Measurements from ENCODE around the gene NELL1. TPM values are rescaled to one million over a fixed set of nuclear protein-coding genes. Genes with fewer than 3 reads are reported as not detected.

The NELL1 gene
- total RNA-seq, 6 experiments from 2014 or later, result not detected

DNA sequence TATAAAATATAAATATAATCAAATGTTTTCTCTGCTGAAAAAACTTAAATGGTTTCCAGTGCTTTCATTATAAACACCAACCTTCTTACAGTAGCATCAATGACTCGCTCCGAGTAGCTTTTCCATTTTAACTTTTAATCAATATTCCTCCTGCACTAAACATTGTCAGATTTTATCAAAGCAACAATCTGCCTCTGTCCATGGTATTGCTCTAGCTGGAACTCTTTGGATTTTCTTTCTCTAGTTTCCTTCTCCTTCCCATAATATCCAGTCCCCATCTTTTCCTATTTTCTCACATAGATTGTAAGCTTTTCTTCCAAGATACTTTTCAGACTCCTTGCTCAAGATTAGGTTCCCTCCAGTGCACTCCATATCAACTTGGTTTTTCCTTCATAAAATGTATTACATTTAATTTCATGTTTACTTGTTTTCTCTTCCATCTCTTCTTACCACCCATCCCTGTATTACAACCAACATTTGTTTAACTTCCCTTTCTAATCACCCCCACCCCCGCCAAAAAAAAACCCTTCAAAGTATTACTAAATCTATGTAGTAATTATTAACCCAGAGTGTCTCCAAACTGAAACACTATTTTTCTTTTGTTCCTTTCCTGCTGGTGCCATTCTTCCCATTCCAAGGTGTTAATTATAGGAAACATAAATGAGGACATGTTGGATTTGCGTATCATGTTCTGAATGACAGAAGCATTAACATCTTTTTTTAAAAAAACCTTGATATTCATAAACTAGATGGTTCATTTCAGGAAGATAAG, 716.5 kb downstream of the NELL1 start:
- Mint-ChIP-seq H3K4me3 (no peak overlapping the region), H3K27me3 (ENCODE audit: insufficient read depth) (no peaks in the 10 kb centered on the region), H3K9me3 (peaks cover 51% of the 10 kb centered on the region), H3K27ac (no peak overlapping the region), H3K4me1 (ENCODE audit: low read depth) (no peaks in the 10 kb centered on the region), H3K36me3 (ENCODE audit: low read depth) (no peaks in the 10 kb centered on the region)
- no peak for DNase-seq
- TF ChIP-seq, protein P1, sequence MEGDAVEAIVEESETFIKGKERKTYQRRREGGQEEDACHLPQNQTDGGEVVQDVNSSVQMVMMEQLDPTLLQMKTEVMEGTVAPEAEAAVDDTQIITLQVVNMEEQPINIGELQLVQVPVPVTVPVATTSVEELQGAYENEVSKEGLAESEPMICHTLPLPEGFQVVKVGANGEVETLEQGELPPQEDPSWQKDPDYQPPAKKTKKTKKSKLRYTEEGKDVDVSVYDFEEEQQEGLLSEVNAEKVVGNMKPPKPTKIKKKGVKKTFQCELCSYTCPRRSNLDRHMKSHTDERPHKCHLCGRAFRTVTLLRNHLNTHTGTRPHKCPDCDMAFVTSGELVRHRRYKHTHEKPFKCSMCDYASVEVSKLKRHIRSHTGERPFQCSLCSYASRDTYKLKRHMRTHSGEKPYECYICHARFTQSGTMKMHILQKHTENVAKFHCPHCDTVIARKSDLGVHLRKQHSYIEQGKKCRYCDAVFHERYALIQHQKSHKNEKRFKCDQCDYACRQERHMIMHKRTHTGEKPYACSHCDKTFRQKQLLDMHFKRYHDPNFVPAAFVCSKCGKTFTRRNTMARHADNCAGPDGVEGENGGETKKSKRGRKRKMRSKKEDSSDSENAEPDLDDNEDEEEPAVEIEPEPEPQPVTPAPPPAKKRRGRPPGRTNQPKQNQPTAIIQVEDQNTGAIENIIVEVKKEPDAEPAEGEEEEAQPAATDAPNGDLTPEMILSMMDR (IDR thresholded peaks at IDR 0.05), result no peak

DNA sequence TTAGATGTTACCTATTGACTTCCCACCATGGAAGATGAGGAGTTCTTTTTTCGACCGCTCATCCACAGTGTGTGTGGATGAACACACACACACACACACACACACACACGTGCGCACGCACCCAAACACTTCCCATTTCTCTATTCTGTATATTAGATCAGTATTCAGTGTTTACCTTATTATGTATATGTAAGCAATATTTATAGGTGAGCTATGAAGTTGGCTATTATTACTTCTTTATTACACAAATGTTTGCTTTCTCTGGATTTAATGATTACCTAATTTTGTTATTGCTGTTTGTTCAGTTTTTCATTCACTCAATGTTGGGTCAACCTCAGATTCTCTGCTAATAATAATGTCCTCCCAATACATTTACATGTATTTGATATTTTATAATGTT, 721.0 kb downstream of the NELL1 start:
- no peak overlapping the region for H3K27ac Mint-ChIP-seq
- TF ChIP-seq, protein P1 (IDR thresholded peaks at IDR 0.05), result no peak
- no peak overlapping the region for H3K4me3 Mint-ChIP-seq
- peaks cover 48% of the 10 kb centered on the region for H3K9me3 Mint-ChIP-seq
- DNase-seq, result no peak
- no peaks in the 10 kb centered on the region for H3K27me3 Mint-ChIP-seq (ENCODE audit: insufficient read depth)
- no peaks in the 10 kb centered on the region for H3K4me1 Mint-ChIP-seq (ENCODE audit: low read depth)
- no peaks in the 10 kb centered on the region for H3K36me3 Mint-ChIP-seq (ENCODE audit: low read depth)

DNA sequence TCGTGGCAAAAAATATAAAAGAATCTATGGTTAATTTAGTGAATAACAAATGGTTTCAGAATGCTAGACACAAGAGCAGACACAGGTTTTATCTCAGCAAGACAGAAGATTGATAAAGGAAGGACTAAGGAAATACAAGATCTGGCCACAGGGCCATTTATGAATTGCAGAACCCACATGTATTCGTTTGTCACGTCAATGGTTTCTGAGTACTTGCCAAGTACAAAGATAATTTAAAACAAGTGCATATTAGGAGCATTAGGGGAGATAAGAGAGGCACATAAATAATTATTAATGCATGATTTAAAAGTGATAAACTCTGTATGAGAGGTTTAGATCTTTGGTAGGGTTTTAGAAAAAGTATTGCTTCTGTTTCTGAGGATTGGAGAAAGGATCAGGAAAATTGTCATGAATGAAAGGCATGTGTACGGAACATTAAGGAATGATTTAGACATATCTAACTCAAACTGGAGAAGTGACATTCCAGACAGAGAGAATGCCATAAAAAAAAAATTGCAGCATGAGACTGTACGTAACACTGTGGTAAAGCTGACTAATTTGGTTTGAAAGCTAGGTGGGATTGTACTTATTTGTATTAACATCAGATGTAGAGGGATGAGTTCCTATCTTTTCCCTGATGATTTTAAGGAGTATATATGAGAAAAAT, 727.1 kb downstream of the NELL1 start:
- DNase-seq, result no peak
- Mint-ChIP-seq H3K4me3 (no peak overlapping the region), H3K27me3 (ENCODE audit: insufficient read depth) (no peaks in the 10 kb centered on the region), H3K36me3 (ENCODE audit: low read depth) (no peaks in the 10 kb centered on the region), H3K9me3 (peaks cover 47% of the 10 kb centered on the region), H3K27ac (no peak overlapping the region), H3K4me1 (ENCODE audit: low read depth) (no peaks in the 10 kb centered on the region)
- TF ChIP-seq, protein P1 (IDR thresholded peaks at IDR 0.05), result no peak

DNA sequence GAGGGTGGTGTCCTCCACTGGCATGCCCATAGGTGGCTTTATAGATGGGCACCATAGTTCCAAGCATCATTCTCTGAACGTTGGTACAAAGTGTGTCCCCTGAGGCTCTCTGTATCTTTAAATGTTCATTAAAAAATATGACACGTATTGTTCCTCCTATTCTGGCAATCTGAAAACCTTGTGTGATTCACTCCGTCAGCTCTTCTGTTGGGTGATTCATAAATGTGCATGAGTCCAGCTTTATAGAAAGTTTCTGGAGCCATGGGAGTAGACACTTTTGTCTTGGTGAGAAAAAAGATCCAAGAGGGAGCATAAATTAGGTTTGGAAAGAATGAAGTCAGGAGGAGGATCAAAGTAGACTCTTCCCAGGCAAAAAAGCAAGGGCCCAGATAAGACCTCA, 728.8 kb downstream of the NELL1 start:
- Mint-ChIP-seq H3K36me3 (ENCODE audit: low read depth) (no peaks in the 10 kb centered on the region), H3K27me3 (ENCODE audit: insufficient read depth) (no peaks in the 10 kb centered on the region), H3K4me3 (no peak overlapping the region), H3K27ac (no peak overlapping the region), H3K4me1 (ENCODE audit: low read depth) (no peaks in the 10 kb centered on the region), H3K9me3 (peaks cover 44% of the 10 kb centered on the region)
- TF ChIP-seq, protein P1 (IDR thresholded peaks at IDR 0.05), result no peak
- no peak for DNase-seq

DNA sequence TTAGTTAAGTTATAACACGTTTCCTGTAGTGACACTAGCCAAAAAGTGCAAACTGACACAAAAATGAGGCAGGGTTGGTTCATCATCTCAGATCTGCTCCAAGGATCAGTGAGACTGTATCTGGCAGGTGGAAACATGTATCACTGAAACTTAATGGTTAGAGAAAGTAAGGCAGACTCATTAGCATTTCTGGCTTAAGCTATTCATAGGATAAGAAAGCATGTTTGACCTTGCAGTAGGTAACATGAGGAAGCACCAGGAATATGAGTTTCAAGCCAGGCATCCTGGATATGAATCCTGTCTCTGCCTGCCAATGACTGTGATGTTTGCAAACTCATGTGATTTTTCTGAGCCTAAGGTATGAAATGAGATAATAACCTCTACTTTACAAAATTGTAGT, 732.1 kb downstream of the NELL1 start:
- H3K4me1 Mint-ChIP-seq (ENCODE audit: low read depth), result no peaks in the 10 kb centered on the region
- H3K27ac Mint-ChIP-seq, result no peak overlapping the region

More for the DNA sequence above, 732.1 kb downstream of the NELL1 start:
- no peaks in the 10 kb centered on the region for H3K36me3 Mint-ChIP-seq (ENCODE audit: low read depth)
- H3K4me3 Mint-ChIP-seq, result no peak overlapping the region
- DNase-seq, result no peak
- TF ChIP-seq, protein P1 (IDR thresholded peaks at IDR 0.05), result no peak
- H3K9me3 Mint-ChIP-seq, result peaks cover 52% of the 10 kb centered on the region
- H3K27me3 Mint-ChIP-seq (ENCODE audit: insufficient read depth), result no peaks in the 10 kb centered on the region
